Caki2 (cell line): Measurements from ENCODE around the gene PLCB3. TPM values are rescaled to one million over a fixed set of nuclear protein-coding genes. Genes with fewer than 3 reads are reported as not detected.
A peak's percentile ranks its signal among the peaks of the same experiment; 100 is the strongest.

Source experiments
- DNase-seq: peaks from one replicate; pipeline ENCODE4 v3.0.0-alpha.2; 2015; ENCODE audit warnings: low read depth
- in situ Hi-C: cut with HindIII; loops from 2 replicates; pipeline ENCODE4 v1.10.0; 2016; ENCODE audit warnings: low sequenced_read_pairs, low pct_unique_long_range_greater_than_20kb, mixed read lengths
- total RNA-seq: library from RNA; depleted of rRNA; stranded (reverse); fragments of >200 nt; shearing (Covaris generic); gene quantifications from 2 replicates; pipeline ENCODE4 v1.2.3, GENCODE V29; 2014; ENCODE audit warnings: low replicate concordance

The PLCB3 gene
- total RNA-seq, 1 experiment from 2014 or later = 16.5 TPM

GRCh38 chr11:64275031-64275800 is 23.9 kb downstream of the PLCB3 start:
- DNase-seq = no peak
- in situ Hi-C loops = no loop called here

GRCh38 chr11:64275841-64276240 is 24.5 kb downstream of the PLCB3 start:
- in situ Hi-C loops = no loop called here
- no peak for DNase-seq

- in situ Hi-C loops = no loop called here
- no peak for DNase-seq
Observed at GRCh38 chr11:64276653-64277431, 25.5 kb downstream of the PLCB3 start.

- in situ Hi-C loops = no loop called here
- DNase-seq = no peak
Observed at GRCh38 chr11:64278576-64279190, 27.4 kb downstream of the PLCB3 start.

GRCh38 chr11:64281957-64282770 is 30.8 kb downstream of the PLCB3 start:
- DNase-seq = no peak
- in situ Hi-C loops = no loop called here

GRCh38 chr11:64283092-64283491 is 31.8 kb downstream of the PLCB3 start:
- in situ Hi-C loops = no loop called here
- DNase-seq = no peak

- DNase-seq = peak; percentile 81
- in situ Hi-C loops = no loop called here
Observed at GRCh38 chr11:64284048-64284961, 33.0 kb downstream of the PLCB3 start, which contains the start of gene BAD. Gene BAD, minus strand, starts transcription at chr11:64284665. Its CDS starts 297 bp downstream, at chr11:64284368.

- peak; percentile 75 for DNase-seq
- in situ Hi-C loops = no loop called here
Observed at GRCh38 chr11:64284962-64285884, 33.9 kb downstream of the PLCB3 start, which contains the start of gene GPR137. Gene GPR137, plus strand, starts transcription at chr11:64285848. Its CDS starts 677 bp downstream, at chr11:64286525.

- no peak for DNase-seq
- in situ Hi-C loops = no loop called here
Observed at GRCh38 chr11:64285885-64286800, 34.8 kb downstream of the PLCB3 start.

- no peak for DNase-seq
- in situ Hi-C loops = no loop called here
Observed at GRCh38 chr11:64286801-64287159, 35.5 kb downstream of the PLCB3 start.

GRCh38 chr11:64287676-64288352 is 36.5 kb downstream of the PLCB3 start:
- in situ Hi-C loops = no loop called here

GRCh38 chr11:64288353-64288750 is 37.0 kb downstream of the PLCB3 start:
- in situ Hi-C loops = no loop called here
- DNase-seq = no peak

More at GRCh38 chr11:64287676-64288352, 36.5 kb downstream of the PLCB3 start:
- no peak for DNase-seq

- in situ Hi-C loops = no loop called here
- no peak for DNase-seq
Observed at GRCh38 chr11:64289002-64289564, 37.8 kb downstream of the PLCB3 start.

GRCh38 chr11:64290352-64291261 is 39.3 kb downstream of the PLCB3 start:
- in situ Hi-C loops = no loop called here
- DNase-seq = no peak
